ENCODE data around the gene SWAP70.

DNA sequence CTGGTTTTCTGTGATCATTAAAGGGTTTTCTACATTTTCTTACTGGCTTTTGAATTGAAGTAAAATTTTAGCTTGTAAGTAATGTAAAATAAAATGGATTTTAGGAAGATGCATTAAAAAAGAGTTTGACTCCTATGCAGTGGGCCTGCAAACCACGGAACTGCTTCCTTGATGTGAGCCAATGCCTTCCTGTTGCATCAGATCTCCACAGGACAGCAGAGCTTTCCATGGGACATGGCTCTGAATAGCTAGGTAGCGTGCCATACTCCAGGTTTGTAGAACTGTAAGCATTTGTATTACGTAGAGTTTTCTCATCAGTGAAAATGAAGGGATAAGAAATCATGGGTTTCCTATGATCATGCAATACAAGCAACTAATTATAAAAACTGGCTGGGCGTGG is 133.4 kb downstream of the SWAP70 start:
- TF ChIP-seq HDAC2 (IDR thresholded peaks at IDR 0.05; ENCODE audit: borderline replicate concordance in 1 of 2, low read depth in 2 of 2, low read length in 2 of 2) (no peak), POLR2A (IDR thresholded peaks at IDR 0.05; ENCODE audit: control extremely low read depth in 1 of 2, low read depth in 2 of 2, low read length in 2 of 2) (no peak), NRF1 (IDR thresholded peaks at IDR 0.05; ENCODE audit: low read depth, low read length) (no peak), GTF2F1 (IDR thresholded peaks at IDR 0.05; ENCODE audit: borderline replicate concordance, low read depth, low read length) (no peak), MAFK (IDR thresholded peaks at IDR 0.05; ENCODE audit: low read depth, low read length) (no peak), RAD21 (IDR thresholded peaks at IDR 0.05 in 1 of 2, conservative IDR thresholded peaks at IDR 0.05 in 1 of 2; ENCODE audit: low read depth in 2 of 2, low read length in 2 of 2) (no peak), CHD2 (IDR thresholded peaks at IDR 0.05; ENCODE audit: low read length) (no peak), RNF2 (IDR thresholded peaks at IDR 0.05; ENCODE audit: borderline replicate concordance, low read depth, low read length, missing control alignments, poor library complexity, severe bottlenecking) (no peak)
- TF ChIP-seq, protein P1, sequence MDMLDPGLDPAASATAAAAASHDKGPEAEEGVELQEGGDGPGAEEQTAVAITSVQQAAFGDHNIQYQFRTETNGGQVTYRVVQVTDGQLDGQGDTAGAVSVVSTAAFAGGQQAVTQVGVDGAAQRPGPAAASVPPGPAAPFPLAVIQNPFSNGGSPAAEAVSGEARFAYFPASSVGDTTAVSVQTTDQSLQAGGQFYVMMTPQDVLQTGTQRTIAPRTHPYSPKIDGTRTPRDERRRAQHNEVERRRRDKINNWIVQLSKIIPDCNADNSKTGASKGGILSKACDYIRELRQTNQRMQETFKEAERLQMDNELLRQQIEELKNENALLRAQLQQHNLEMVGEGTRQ (IDR thresholded peaks at IDR 0.05; ENCODE audit: low read length): no peak
- TF ChIP-seq, protein P2, sequence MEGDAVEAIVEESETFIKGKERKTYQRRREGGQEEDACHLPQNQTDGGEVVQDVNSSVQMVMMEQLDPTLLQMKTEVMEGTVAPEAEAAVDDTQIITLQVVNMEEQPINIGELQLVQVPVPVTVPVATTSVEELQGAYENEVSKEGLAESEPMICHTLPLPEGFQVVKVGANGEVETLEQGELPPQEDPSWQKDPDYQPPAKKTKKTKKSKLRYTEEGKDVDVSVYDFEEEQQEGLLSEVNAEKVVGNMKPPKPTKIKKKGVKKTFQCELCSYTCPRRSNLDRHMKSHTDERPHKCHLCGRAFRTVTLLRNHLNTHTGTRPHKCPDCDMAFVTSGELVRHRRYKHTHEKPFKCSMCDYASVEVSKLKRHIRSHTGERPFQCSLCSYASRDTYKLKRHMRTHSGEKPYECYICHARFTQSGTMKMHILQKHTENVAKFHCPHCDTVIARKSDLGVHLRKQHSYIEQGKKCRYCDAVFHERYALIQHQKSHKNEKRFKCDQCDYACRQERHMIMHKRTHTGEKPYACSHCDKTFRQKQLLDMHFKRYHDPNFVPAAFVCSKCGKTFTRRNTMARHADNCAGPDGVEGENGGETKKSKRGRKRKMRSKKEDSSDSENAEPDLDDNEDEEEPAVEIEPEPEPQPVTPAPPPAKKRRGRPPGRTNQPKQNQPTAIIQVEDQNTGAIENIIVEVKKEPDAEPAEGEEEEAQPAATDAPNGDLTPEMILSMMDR (IDR thresholded peaks at IDR 0.05; ENCODE audit: control extremely low read depth in 1 of 3, insufficient read depth in 1 of 3, low read depth in 1 of 3, low read length in 3 of 3): no peak
- TF ChIP-seq, protein P3, sequence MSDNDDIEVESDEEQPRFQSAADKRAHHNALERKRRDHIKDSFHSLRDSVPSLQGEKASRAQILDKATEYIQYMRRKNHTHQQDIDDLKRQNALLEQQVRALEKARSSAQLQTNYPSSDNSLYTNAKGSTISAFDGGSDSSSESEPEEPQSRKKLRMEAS (IDR thresholded peaks at IDR 0.05): no peak
- TF ChIP-seq, protein P4, sequence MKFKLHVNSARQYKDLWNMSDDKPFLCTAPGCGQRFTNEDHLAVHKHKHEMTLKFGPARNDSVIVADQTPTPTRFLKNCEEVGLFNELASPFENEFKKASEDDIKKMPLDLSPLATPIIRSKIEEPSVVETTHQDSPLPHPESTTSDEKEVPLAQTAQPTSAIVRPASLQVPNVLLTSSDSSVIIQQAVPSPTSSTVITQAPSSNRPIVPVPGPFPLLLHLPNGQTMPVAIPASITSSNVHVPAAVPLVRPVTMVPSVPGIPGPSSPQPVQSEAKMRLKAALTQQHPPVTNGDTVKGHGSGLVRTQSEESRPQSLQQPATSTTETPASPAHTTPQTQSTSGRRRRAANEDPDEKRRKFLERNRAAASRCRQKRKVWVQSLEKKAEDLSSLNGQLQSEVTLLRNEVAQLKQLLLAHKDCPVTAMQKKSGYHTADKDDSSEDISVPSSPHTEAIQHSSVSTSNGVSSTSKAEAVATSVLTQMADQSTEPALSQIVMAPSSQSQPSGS (IDR thresholded peaks at IDR 0.05; ENCODE audit: low read length): no peak
